Neural cell (in vitro differentiated cells): ENCODE results near the gene MEF2D. TPM values are rescaled to one million over a fixed set of nuclear protein-coding genes. Genes with fewer than 3 reads are reported as not detected.

ENCODE experiments used
- H2AFZ ChIP-seq: fragments of 200-600, 300-800 bp; sonication (generic), shearing (Covaris generic); 2 replicates; pipeline ENCODE4 v1.6.0; 2014; ENCODE audit warnings: low read depth, mild to moderate bottlenecking, antibody characterized with exemption, low read length, moderate library complexity
- H3F3A ChIP-seq: fragments of 200-600 bp; shearing (Covaris generic); 2 replicates; pipeline ENCODE4 v1.6.1; 2016; ENCODE audit warnings: mild to moderate bottlenecking, moderate library complexity, mixed read lengths, antibody characterized with exemption, low read length; ENCODE audit not compliant: insufficient read depth, poor library complexity, severe bottlenecking
- H3K27ac ChIP-seq: fragments of 200-600, 300-800 bp; sonication (generic), shearing (Covaris generic); 2 replicates; pipeline ENCODE4 v1.5.1; 2014; ENCODE audit warnings: mild to moderate bottlenecking, low read length, moderate library complexity
- H3K27me3 ChIP-seq: fragments of 300-800, 200-600 bp; sonication (generic), shearing (Covaris generic); 2 replicates; pipeline ENCODE4 v1.6.0; 2014; ENCODE audit warnings: mild to moderate bottlenecking, low read depth, low read length, moderate library complexity; ENCODE audit not compliant: insufficient read depth
- H3K36me3 ChIP-seq: fragments of 300-800, 200-600 bp; sonication (generic), shearing (Covaris generic); 2 replicates; pipeline ENCODE4 v1.5.1; 2014; ENCODE audit warnings: mild to moderate bottlenecking, antibody characterized with exemption, low read length, moderate library complexity; ENCODE audit not compliant: insufficient read depth
- H3K4me2 ChIP-seq: fragments of 300-800, 200-600 bp; sonication (generic), shearing (Covaris generic); 2 replicates; pipeline ENCODE4 v1.6.0; 2014; ENCODE audit warnings: mild to moderate bottlenecking, low read length
- H3K4me3 ChIP-seq: fragments of 300-800, 200-600 bp; sonication (generic), shearing (Covaris generic); 2 replicates; pipeline ENCODE4 v1.5.1; 2014; ENCODE audit warnings: mild to moderate bottlenecking, low read length, moderate library complexity
- H3K79me2 ChIP-seq: fragments of 200-600 bp; shearing (Covaris generic); replicated peaks from 2 replicates; pipeline ENCODE4 v1.6.0; 2014; ENCODE audit warnings: mild to moderate bottlenecking, low read length, moderate library complexity; ENCODE audit not compliant: insufficient read depth
- H3K9ac ChIP-seq: fragments of 300-800, 200-600 bp; sonication (generic), shearing (Covaris generic); 2 replicates; pipeline ENCODE4 v1.6.1; 2016; ENCODE audit warnings: mild to moderate bottlenecking, low read length, mixed read lengths
- H3K9me2 ChIP-seq: fragments of 200-600 bp; shearing (Covaris generic); 2 replicates; pipeline ENCODE4 v1.6.1; 2016; ENCODE audit warnings: mild to moderate bottlenecking, low read length, mixed read lengths; ENCODE audit not compliant: insufficient read depth
- H3K9me3 ChIP-seq: fragments of 200-600, 300-800 bp; sonication (generic), shearing (Covaris generic); 2 replicates; pipeline ENCODE4 v1.6.1; 2016; ENCODE audit warnings: mild to moderate bottlenecking, mixed run types, low read length, moderate library complexity, mixed read lengths
- H4K20me1 ChIP-seq: fragments of 200-600 bp; shearing (Covaris generic); 2 replicates; pipeline ENCODE4 v1.6.1; 2016; ENCODE audit warnings: mild to moderate bottlenecking, mixed run types; ENCODE audit not compliant: insufficient read depth
- EP300 ChIP-seq: fragments of 450-650 bp; conservative IDR thresholded peaks from 2 replicates; pipeline ENCODE4 v1.6.1; 2014; ENCODE audit warnings: antibody characterized with exemption, mild to moderate bottlenecking, moderate library complexity; ENCODE audit not compliant: poor library complexity, severe bottlenecking
- EZH2 ChIP-seq: fragments of 200-600, 300-800 bp; shearing (Covaris generic), sonication (generic); IDR thresholded peaks from 2 replicates; pipeline ENCODE4 v1.6.1; 2014; ENCODE audit warnings: antibody characterized with exemption, low read length, borderline replicate concordance, mild to moderate bottlenecking; ENCODE audit not compliant: insufficient read depth, poor library complexity, severe bottlenecking
- MXI1 ChIP-seq: fragments of 450-650 bp; conservative IDR thresholded peaks from 2 replicates; pipeline ENCODE4 v1.6.1; 2014; ENCODE audit warnings: antibody characterized with exemption, mild to moderate bottlenecking; ENCODE audit not compliant: poor library complexity, severe bottlenecking
- POLR2AphosphoS5 ChIP-seq: IDR thresholded peaks from 2 replicates; pipeline ENCODE4 v1.6.1; 2012
- RAD21 ChIP-seq: fragments of 450-650 bp; conservative IDR thresholded peaks from 2 replicates; pipeline ENCODE4 v1.6.1; 2014; ENCODE audit warnings: antibody characterized with exemption, mild to moderate bottlenecking, moderate library complexity
- SMC3 ChIP-seq: fragments of 450-650 bp; conservative IDR thresholded peaks from 2 replicates; pipeline ENCODE4 v1.6.1; 2014; ENCODE audit warnings: antibody characterized with exemption, mild to moderate bottlenecking, moderate library complexity; ENCODE audit not compliant: poor library complexity
- TAF1 ChIP-seq: IDR thresholded peaks from 2 replicates; pipeline ENCODE4 v1.6.1; 2012; ENCODE audit warnings: low read depth
- polyA plus RNA-seq: library from polyadenylated mRNA; depleted of rRNA; stranded (reverse); fragments of >200 nt; gene quantifications from 2 replicates; pipeline ENCODE4 v1.2.3, GENCODE V29; 2014
- TF ChIP-seq, protein P1 (sequence below): IDR thresholded peaks from 2 replicates; pipeline ENCODE4 v1.6.1; 2012; ENCODE audit warnings: borderline replicate concordance
- TF ChIP-seq, protein P2 (sequence below): fragments of 450-650 bp; IDR thresholded peaks from 2 replicates; pipeline ENCODE4 v1.5.1; 2014; ENCODE audit warnings: antibody characterized with exemption, mild to moderate bottlenecking, moderate library complexity; ENCODE audit not compliant: poor library complexity, severe bottlenecking

The MEF2D gene
- polyA plus RNA-seq, 1 donor from 2014 or later: 4.7 TPM

DNA sequence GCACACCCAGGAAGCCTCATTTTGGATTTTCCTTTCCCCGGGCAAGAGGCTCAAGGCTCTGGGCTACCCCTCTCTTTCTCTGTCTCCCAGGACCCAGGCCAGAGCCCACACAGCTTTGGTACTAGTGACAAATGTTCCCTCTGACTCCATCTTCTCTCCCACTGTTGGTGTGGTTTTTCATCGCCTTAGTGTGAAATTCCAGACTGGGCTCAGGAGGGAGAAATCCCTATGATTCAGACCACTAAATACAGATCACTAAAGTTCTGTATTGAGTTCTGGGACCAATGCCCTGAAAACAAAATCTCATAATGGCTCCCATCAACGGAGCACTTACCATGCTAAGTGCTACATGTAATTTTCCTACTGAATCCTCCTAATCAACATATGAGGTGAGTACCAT is 45.7 kb upstream of the MEF2D start:
- no peak overlapping the region for H2AFZ ChIP-seq
- no peaks in the 10 kb centered on the region for H3K27me3 ChIP-seq
- no peaks in the 10 kb centered on the region for H4K20me1 ChIP-seq
- no peak for TF ChIP-seq EZH2
- TF ChIP-seq, protein P1, sequence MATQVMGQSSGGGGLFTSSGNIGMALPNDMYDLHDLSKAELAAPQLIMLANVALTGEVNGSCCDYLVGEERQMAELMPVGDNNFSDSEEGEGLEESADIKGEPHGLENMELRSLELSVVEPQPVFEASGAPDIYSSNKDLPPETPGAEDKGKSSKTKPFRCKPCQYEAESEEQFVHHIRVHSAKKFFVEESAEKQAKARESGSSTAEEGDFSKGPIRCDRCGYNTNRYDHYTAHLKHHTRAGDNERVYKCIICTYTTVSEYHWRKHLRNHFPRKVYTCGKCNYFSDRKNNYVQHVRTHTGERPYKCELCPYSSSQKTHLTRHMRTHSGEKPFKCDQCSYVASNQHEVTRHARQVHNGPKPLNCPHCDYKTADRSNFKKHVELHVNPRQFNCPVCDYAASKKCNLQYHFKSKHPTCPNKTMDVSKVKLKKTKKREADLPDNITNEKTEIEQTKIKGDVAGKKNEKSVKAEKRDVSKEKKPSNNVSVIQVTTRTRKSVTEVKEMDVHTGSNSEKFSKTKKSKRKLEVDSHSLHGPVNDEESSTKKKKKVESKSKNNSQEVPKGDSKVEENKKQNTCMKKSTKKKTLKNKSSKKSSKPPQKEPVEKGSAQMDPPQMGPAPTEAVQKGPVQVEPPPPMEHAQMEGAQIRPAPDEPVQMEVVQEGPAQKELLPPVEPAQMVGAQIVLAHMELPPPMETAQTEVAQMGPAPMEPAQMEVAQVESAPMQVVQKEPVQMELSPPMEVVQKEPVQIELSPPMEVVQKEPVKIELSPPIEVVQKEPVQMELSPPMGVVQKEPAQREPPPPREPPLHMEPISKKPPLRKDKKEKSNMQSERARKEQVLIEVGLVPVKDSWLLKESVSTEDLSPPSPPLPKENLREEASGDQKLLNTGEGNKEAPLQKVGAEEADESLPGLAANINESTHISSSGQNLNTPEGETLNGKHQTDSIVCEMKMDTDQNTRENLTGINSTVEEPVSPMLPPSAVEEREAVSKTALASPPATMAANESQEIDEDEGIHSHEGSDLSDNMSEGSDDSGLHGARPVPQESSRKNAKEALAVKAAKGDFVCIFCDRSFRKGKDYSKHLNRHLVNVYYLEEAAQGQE: no peak
- no peak for TF ChIP-seq SMC3
- no peak for TF ChIP-seq EP300
- no peak for TF ChIP-seq RAD21
- no peak for TF ChIP-seq POLR2AphosphoS5
- TF ChIP-seq TAF1: no peak
- TF ChIP-seq, protein P2, sequence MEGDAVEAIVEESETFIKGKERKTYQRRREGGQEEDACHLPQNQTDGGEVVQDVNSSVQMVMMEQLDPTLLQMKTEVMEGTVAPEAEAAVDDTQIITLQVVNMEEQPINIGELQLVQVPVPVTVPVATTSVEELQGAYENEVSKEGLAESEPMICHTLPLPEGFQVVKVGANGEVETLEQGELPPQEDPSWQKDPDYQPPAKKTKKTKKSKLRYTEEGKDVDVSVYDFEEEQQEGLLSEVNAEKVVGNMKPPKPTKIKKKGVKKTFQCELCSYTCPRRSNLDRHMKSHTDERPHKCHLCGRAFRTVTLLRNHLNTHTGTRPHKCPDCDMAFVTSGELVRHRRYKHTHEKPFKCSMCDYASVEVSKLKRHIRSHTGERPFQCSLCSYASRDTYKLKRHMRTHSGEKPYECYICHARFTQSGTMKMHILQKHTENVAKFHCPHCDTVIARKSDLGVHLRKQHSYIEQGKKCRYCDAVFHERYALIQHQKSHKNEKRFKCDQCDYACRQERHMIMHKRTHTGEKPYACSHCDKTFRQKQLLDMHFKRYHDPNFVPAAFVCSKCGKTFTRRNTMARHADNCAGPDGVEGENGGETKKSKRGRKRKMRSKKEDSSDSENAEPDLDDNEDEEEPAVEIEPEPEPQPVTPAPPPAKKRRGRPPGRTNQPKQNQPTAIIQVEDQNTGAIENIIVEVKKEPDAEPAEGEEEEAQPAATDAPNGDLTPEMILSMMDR: no peak
- no peak for TF ChIP-seq MXI1
- H3K9me3 ChIP-seq: no peaks in the 10 kb centered on the region
- no peaks in the 10 kb centered on the region for H3K36me3 ChIP-seq
- no peak overlapping the region for H3K9ac ChIP-seq
- H3F3A ChIP-seq: no peaks in the 10 kb centered on the region
- no peaks in the 10 kb centered on the region for H3K79me2 ChIP-seq
- H3K4me3 ChIP-seq: no peak overlapping the region
- H3K27ac ChIP-seq: no peak overlapping the region
- no peaks in the 10 kb centered on the region for H3K9me2 ChIP-seq
- no peak overlapping the region for H3K4me2 ChIP-seq

DNA sequence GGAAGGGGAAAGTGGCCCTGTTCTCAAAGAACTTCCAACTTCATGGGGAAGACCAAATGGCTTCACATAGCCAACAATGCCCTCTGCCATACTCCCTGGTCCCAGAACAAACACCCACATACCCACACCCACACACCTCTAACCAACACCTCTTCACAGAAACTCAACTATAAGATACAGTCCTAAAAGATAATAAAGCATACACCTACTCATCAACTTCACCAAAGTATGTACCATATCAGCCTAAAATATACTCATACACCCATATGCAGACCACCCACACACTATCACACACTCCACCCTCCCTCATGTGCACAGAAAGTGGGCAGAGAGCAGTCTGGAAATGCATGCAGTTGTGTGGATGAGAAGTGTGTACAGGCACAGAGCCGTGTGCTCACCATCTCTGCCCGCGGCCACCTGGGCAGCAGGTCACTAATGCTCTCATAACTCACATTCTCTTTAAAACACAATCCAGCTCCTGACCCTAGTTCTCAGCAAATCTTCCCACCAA is 44.1 kb upstream of the MEF2D start:
- Histone ChIP-seq H3K27me3 (no peaks in the 10 kb centered on the region), H2AFZ (no peak overlapping the region), H4K20me1 (no peaks in the 10 kb centered on the region), H3K27ac (no peak overlapping the region), H3K79me2 (no peaks in the 10 kb centered on the region), H3F3A (no peaks in the 10 kb centered on the region), H3K4me3 (no peak overlapping the region), H3K9me2 (no peaks in the 10 kb centered on the region), H3K36me3 (no peaks in the 10 kb centered on the region), H3K4me2 (no peak overlapping the region), H3K9ac (no peak overlapping the region), H3K9me3 (no peaks in the 10 kb centered on the region)
- TF ChIP-seq EP300 (no peak), SMC3 (no peak), MXI1 (no peak), RAD21 (no peak), TAF1 (no peak), EZH2 (no peak), POLR2AphosphoS5 (no peak)
- TF ChIP-seq, protein P1: no peak
- TF ChIP-seq, protein P2: no peak
